ENCODE data around the gene CSH2.
"Not testable (repeated sequence)": the region's sequence is repeated elsewhere in the genome, so short reads cannot be mapped to it uniquely, and the experiment has no call there.

CSH2 gene

DNA sequence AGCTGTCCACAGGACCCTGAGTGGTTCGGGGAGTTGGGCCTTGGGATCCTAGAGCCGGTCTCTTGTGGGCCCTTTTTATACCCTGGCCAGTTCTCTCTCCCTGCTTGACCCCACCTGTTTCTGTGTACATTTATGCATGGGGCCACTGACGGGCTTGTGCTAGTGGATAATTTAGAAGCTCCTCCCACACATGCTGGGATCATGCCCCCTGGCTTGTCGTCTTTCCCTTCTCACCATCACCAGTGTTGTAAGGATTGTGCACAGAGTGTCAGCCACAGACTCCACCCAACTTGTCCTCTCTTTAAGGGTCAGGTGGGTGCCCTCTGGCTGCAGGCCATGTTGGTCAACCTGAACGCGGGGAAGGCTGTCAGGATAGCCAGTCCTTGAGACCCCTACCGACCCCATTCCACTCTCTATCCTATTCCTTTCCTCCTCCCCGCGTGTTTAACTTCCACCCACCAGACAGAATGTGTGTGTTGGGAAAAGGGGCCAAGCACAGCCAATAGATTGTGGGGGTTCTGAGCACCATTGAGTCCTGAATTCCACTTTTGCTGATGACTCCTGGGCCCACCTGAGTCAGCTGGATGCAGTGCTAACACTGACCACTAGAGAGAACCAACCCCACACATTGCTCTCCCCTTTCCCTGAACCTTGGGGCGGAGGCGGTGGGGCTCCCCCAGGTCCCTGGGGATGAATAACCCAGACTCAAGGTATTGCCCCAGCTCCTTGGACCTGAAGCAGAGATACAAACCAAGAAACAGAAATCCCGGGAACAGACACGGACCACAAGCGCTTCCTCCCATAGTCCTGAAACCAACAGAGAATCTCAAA lies 23.3 kb upstream of the CSH2 start, which contains the start of gene CSH1:
Gene CSH1, minus strand, starts transcription at position 51 of the 831 bp plus-strand sequence. CDS start 63 bp downstream, outside the sequence.
- DNase-seq (ENCODE audit: low read depth): not testable (repeated sequence)

DNA sequence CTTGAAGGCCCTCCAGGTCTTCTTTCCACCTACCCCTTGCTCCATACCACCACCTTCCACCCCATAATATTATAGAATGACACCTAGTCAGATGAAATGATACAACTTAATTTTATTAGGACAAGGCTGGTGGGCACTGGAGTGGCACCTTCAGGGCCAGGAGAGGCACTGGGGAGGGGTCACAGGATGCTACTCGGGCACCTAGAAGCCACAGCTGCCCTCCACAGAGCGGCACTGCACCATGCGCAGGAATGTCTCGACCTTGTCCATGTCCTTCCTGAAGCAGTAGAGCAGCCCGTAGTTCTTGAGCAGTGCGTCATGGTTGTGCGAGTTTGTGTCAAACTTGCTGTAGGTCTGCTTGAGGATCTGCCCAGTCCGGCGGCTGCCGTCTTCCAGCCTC lies 21.3 kb upstream of the CSH2 start:
- not testable (repeated sequence) for DNase-seq (ENCODE audit: low read depth)

DNA sequence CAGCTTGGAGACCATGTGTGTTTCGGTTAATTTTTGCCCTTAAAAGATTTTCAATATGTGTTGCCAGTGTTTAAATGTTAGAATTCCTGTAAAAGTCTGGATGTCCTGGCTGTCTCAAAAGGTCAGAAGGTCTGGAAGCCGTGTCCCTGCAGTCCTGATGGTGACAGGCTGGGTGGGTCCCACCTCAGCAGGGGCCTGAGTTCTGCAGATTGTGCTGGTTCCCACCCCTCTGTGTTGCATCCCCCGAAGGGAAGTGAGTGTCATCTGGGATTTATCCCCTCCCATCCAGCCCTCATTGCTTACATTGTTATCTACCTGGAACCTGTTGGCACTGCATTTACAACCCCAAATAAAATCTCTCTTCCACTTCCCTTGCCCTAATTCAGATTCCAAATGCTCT lies 20.5 kb upstream of the CSH2 start:
- not testable (repeated sequence) for DNase-seq (ENCODE audit: low read depth)

DNA sequence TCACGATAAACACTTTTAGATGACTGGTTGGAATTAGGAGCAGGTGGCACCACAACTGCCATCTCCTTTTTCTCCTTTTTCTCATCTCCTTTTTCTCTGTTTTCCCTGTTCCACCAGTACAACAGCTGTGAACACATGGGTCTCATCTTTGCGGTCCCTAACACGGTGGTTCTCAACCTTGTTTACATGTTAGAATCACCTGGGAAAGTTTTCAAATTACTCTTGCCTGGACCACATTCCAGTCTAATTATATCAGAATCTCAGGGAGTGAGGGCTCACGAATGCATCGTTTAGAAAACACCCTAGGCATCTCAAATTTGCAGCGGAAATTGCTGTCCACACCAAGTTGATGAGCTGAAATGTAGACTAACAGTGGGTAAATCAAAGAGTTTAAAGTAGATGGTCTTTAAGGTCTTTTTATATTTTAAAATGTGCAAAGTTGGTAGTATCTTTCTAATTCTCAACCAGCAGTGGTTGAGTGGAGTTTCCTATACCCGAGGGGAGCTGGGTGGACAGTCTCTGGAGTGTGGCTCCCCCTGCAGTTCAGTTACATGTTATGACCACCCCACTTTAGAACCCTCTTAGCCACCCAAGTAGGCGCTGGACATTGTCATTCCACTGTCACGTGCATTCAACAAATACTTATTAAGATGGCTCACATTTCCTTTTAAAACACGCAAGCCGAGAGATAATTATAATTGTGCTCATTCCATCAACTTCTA lies 19.0 kb upstream of the CSH2 start:
- DNase-seq (ENCODE audit: low read depth): not testable (repeated sequence)

DNA sequence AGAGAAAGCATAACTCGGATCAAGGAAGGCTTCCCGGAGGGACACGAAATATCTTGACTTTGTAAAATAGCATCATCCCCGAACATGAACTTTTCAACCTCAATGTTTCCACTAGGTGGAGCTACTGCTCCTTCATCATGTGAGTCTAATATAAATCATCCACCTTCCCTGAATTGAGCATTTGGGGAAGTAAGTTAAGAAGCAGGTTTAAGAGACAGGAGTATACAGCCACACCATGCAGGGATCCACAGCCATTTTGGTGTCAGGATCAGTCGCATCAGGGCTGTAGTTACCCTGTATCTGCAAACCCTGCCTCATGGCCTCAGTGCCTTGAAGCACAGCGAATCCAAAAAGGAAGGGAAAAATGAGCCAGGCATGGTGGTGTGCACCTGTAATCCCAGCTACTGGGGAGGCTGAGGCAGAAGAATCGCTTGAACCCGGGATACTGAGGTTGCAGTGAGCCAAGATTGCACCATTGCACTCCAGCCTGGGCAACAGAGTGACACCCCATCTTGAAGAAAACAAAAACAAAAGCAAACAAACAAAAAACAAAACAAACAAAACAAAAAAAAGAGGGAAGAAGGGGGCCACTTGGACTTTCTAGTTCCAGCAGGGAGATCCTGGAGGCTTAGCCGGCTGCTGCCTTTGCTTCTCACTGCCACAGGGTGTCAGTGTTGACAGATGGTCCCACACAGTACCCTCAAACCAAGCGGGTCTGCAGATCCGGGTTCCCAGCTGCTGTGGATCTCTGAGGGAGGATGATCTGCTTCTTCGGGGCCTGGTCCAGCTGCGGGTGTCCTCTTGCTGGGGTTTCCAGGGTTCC lies 15.8 kb upstream of the CSH2 start:
- DNase-seq (ENCODE audit: low read depth): not testable (repeated sequence)

DNA sequence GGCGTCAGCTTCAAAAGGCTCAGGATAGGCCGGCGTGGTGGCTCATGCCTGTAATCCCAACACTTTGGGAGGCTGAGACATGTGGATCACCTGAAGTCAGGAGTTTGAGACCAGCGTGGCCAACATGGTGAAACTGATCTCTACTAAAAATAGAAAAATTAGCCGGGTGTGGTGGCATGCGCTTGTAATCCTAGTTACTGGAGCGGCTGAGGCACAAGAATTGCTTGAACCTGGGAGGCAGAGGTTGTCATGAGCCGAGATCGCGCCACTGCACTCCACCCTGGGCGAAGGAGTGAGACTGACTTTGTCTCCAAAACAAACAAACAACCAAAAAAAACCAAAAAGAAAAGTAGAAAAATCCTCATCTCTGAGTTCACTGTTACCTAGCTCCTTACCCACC lies 11.6 kb upstream of the CSH2 start:
- DNase-seq (ENCODE audit: low read depth): not testable (repeated sequence)

DNA sequence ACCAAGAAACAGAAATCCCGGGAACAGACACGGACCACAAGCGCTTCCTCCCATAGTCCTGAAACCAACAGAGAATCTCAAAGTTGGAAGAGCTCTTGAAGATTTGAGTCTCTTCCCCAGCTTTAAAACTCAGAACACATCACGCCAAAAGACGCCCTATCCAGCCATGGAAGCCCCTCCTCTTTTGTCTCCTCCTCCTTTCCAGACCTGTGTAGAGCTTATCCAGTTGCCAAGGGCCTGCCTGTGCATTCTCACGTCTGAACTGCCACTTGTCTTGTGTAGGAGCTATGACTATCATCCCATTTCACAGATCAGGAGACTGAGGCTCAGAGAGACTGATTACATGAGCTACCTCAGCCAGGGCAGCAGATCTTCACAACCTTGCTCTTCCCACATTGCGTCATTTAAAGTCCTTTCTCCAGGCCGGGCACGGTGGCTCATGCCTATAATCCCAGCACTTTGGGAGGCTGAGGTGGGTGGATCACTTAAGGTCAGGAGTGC lies 9.2 kb upstream of the CSH2 start:
- not testable (repeated sequence) for DNase-seq (ENCODE audit: low read depth)

DNA sequence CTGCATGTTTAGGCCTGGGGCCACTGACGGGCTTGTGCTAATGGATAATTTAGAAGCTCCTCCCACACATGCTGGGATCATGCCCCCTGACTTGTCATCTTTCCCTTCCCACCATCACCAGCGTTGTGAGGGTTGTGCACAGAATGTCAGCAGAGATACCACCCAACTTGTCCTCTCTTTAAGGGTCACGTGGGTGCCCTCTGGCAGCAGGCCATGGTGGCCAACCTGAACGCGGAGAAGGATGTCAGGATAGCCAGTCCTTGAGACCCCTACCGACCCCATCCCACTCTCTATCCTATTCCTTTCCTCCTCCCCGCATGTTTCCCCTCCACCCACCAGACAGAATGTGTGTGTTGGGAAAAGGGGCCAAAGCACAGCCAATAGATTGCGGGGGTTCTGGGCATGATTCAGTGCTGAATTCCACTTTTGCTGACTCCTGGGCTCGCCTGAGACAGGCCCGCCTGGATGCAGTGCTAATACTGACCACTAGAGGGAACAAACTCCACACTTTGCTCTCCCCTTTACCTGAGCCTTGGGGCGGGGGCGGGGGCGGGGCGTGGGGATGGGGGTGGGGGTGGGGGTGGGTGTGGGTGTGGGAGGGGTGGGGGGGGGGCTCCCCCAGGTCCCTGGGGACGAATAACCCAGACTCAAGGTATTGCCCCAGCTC lies 8.6 kb upstream of the CSH2 start, which contains the start of gene GH2:
Gene GH2, minus strand, starts transcription at position 10 of the 667 bp plus-strand sequence. CDS start 143 bp downstream, outside the sequence.
- peak; percentile 31 for DNase-seq (ENCODE audit: low read depth)

DNA sequence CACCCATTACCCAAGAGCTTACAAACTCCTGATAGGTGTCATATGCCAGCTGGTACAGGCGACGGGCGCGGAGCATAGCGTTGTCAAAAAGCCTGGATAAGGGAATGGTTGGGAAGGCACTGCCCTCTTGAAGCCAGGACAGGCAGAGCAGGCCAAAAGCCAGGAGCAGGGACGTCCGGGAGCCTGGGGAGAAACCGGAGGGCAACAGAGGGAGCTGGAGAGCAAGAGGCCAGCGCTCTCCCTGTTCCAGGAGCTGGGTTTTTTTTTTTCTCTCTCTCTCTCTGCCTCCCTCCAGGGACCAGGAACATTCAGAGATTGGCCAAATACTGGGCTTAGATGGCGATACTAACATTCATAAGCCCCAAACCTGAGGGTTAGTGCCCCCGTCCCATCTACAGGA lies 7.9 kb upstream of the CSH2 start:
- DNase-seq (ENCODE audit: low read depth): not testable (repeated sequence)

DNA sequence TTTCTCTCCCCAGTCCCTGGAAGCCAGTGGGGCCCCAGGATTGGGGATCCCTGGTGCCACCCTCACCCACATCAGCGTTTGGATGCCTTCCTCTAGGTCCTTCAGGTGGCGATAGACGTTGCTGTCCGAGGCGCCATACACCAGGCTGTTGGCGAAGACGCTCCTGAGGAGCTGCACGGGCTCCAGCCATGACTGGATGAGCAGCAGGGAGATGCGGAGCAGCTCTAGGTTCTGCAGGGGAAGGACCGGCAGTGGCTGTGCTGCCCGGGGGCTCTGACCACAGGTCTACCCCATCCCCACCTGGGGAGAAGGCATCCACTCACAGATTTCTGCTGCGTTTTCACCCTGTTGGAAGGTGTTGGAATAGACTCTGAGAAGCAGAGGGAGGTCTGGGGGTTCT lies 7.2 kb upstream of the CSH2 start:
- DNase-seq (ENCODE audit: low read depth): no peak

DNA sequence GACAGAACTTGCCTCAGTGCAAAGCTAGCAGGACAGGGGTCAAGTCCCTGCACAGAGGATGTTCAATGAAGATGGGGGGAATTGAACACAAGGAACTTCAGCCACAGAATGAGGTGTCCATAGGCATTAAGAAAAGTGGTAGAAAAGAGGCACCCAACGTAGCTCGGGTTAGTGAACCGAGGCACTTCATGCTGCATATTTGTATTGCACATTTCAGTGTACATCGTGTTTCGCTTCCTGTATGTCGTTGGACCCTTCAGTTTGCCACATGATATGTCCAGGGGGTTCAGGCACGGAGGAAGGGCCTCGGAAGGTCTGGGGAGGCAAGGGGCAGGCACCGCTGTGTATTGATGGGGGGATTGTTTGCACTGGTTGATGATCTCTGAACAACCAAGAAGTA lies 4.9 kb upstream of the CSH2 start:
- DNase-seq (ENCODE audit: low read depth): not testable (repeated sequence)

DNA sequence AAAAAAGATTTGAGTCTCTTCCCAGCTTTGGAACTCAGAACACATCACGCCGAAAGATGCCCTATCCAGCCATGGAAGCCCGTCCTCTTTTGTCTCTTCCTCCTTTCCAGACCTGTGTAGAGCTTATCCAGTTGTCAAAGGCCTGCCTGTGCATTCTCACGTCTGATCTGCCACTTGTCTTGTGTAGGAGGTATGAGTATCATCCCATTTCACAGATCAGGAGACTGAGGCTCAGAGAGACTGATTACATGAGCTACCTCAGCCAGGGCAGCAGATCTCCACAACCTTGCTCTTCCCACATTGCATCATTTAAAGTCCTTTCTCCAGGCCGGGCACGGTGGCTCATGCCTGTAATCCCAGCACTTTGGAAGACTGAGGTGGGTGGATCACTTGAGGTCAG lies 1.2 kb upstream of the CSH2 start:
- not testable (repeated sequence) for DNase-seq (ENCODE audit: low read depth)

DNA sequence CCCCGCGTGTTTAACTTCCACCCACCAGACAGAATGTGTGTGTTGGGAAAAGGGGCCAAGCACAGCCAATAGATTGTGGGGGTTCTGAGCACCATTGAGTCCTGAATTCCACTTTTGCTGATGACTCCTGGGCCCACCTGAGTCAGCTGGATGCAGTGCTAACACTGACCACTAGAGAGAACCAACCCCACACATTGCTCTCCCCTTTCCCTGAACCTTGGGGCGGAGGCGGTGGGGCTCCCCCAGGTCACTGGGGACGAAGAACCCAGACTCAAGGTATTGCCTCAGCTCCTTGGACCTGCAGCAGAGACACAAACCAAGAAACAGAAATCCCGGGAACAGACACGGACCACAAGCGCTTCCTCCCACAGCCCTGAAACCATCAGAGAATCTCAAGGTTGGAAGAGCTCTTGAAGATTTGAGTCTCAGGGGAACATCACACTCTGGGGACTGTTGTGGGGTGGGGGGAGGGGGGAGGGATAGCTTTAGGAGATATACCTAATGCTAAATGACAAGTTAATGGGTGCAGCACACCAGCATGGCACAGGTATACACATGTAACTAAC lies 667 bp upstream of the CSH2 start:
- DNase-seq (ENCODE audit: low read depth): not testable (repeated sequence)

DNA sequence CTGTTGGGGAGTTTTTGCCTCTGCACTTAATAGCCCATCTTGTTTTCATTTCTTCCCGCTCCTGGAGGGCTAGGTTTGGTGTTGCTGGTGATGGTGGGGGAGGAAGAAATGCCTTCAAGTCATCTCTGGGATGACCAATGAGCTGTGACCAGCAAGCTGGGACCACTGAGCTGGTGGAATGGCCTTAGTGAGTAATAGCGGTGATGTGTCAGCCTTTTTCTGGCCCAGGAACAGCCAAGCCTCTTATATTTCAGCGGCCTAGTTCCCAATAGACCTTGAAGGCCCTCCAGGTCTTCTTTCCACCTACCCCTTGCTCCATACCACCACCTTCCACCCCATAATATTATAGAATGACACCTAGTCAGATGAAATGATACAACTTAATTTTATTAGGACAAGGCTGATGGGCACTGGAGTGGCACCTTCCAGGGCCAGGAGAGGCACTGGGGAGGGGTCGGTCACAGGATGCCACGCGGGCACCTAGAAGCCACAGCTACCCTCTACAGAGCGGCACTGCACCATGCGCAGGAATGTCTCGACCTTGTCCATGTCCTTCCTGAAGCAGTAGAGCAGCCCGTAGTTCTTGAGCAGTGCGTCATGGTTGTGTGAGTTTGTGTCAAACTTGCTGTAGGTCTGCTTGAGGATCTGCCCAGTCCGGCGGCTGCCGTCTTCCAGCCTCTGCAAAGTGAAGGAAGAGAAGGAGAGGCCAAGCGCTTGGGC lies 1.7 kb downstream of the CSH2 start:
- DNase-seq (ENCODE audit: low read depth): not testable (repeated sequence)

DNA sequence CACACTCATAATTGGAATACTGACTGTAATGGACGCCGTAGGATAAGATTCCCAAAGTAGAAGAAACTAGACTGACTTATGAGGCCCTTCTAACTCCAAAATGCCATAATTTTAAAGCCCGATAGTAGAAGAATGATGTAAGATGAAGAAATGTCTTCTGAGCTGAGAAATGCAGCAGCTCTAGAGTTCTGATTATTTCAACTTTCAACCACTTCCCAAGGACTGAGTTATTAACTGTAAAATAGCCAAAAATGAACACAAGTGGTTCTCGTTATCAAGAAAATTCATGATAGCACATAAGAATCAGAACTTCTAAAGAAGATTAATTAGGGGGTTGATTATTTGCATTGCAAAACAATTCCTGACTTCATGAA lies 3.2 kb downstream of the CSH2 start:
- not testable (repeated sequence) for DNase-seq (ENCODE audit: low read depth)

DNA sequence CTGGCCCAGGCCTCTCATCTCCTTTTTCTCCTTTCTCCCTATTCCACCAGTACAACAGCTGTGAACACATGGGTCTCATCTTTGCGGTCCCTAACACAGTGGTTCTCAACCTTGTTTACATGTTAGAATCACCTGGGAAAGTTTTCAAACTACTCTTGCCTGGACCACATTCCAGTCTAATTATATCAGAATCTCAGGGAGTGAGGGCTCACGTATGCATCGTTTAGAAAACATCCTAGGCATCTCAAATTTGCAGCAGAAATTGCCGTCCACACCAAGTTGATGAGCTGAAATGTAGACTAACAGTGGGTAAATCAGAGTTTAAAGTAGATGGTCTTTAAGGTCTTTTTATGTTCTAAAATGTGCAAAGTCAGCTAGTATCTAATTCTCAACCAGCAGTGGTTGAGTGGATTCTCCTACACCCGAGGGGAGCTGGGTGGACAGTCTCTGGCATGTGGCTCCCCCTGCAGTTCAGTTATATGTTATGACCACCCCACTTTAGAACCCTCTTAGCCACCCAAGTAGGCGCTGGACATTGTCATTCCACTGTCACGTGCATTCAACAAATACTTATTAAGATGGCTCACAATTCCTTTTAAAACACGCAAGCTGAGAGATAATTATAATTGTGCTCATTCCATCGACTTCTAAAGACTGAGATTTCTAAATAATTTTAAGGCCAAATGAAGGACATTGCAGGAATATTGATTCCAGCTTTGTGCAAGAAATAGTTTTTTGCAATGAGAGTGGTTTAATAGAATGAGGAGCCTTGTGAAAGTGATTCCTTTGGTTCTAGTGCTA lies 3.8 kb downstream of the CSH2 start:
- not testable (repeated sequence) for DNase-seq (ENCODE audit: low read depth)

DNA sequence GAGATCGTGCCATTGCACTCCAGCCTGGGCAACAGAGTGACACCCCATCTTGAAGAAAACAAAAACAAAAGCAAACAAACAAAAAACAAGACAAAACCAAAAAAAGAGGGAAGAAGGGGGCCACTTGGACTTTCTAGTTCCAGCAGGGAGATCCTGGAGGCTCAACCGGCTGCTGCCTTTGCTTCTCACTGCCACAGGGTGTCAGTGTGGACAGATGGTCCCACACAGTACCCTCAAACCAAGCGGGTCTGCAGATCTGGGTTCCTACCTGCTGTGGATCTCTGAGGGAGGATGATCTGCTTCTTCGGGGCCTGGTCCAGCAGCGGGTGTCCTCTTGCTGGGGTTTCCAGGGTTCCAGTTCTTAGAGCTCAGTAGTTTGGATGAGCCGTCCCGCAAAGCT lies 6.9 kb downstream of the CSH2 start:
- not testable (repeated sequence) for DNase-seq (ENCODE audit: low read depth)

DNA sequence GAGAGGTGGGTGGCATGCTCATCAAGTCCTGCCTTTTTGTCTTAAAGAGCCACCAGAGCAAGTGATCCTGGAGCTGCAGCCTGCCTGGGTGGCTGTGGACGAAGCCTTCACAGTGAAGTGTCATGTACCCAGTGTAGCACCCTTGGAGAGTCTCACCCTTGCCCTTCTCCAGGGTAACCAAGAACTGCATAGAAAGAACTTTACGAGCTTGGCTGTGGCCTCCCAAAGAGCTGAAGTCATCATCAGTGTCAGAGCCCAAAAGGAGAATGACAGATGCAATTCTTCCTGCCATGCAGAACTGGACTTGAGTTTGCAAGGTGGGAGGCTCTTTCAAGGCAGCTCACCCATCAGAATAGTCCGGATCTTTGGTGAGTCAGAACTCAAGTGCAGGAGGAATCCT lies 14.2 kb downstream of the CSH2 start:
- no peak for DNase-seq (ENCODE audit: low read depth)

DNA sequence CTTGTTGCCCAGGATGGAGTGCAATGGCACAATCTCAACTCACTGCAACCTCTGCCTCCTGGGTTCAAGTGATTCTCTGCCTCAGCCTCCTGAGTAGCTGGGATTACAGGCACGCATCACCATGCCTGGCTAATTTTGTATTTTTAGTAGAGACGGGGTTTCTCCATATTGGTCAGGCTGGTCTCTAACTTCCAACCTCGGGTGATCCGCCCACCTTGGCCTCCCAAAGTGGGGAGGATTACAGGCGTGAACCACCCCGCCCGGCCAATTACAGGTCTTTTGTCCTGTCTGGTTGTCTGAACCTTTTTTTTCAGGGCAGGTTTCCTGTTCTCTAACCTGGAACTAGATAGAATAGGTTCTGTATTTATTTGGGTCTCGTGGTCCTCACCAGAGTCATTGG lies 17.1 kb downstream of the CSH2 start:
- DNase-seq (ENCODE audit: low read depth): not testable (repeated sequence)

DNA sequence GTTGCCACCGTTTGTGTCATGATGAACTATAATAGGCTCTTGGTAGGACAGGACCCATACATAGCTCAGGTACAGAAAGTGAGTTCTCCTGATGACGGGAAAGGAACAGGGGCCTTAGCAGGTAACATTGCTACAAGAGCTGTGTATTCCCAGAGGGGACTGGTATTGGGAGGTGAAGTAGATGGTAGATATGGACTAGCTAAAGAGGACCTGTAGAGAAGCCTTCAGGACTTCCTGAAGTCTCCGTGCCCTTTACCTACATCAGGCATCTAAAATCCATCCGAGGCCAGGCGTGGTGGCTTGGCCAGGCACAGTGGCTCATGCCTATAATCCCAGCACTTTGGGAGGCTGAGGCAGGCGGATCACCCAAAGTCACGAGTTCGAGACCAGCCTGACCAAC lies 18.3 kb downstream of the CSH2 start:
- DNase-seq (ENCODE audit: low read depth): no peak

All from activated gamma-delta T cell treated with anti-CD3 and anti-CD28 coated beads, Interleukin-2, amount 50 U/mL, for 16 hours (primary cell).